Liver (tissue), 9 donors: ENCODE measurements around the gene ZNF518B. TPM values are rescaled to one million over a fixed set of nuclear protein-coding genes. Genes with fewer than 3 reads are reported as not detected.

ENCODE experiments used
- DNase-seq: peaks from one replicate; pipeline ENCODE4 v3.0.0-alpha.2; 2017; ENCODE audit warnings: low spot score
- H3K27ac ChIP-seq, 2 donors: one replicate each; pipeline ENCODE4 v1.7.0; 2013; ENCODE audit warnings: inconsistent platforms in 2 of 2, low read length in 2 of 2, control low read depth in 1 of 2, low read depth in 1 of 2, mild to moderate bottlenecking in 1 of 2
- H3K27me3 ChIP-seq, 4 donors: one replicate each; pipeline versions ENCODE4 v1.6.1 to v1.7.0; 2013; ENCODE audit warnings: low read length in 3 of 4, inconsistent platforms in 1 of 4, mild to moderate bottlenecking in 1 of 4, moderate library complexity in 1 of 4; ENCODE audit not compliant: control insufficient read depth in 4 of 4, insufficient read depth in 4 of 4
- H3K36me3 ChIP-seq, 4 donors: one replicate each; pipeline versions ENCODE4 v1.6.1 to v1.7.0; 2013; ENCODE audit warnings: low read length in 3 of 4, mild to moderate bottlenecking in 3 of 4, low read depth in 1 of 4, moderate library complexity in 1 of 4; ENCODE audit not compliant: control insufficient read depth in 4 of 4, insufficient read depth in 3 of 4
- H3K4me1 ChIP-seq, 4 donors: one replicate each; pipeline versions ENCODE4 v1.6.1 to v1.7.0; 2013; ENCODE audit warnings: low read length in 3 of 4, mild to moderate bottlenecking in 3 of 4, moderate library complexity in 1 of 4; ENCODE audit not compliant: control insufficient read depth in 4 of 4, insufficient read depth in 4 of 4
- H3K4me3 ChIP-seq, 3 donors: one replicate each; pipeline versions ENCODE4 v1.6.1 to v1.7.0; 2013; ENCODE audit warnings: low read length in 3 of 3, control low read depth in 1 of 3, low read depth in 1 of 3, mild to moderate bottlenecking in 1 of 3
- H3K9ac ChIP-seq, 2 donors: one replicate each; pipeline ENCODE4 v1.7.0; 2013; ENCODE audit warnings: low read length in 2 of 2, mild to moderate bottlenecking in 2 of 2, moderate library complexity in 2 of 2, control low read depth in 1 of 2, low read depth in 1 of 2
- H3K9me3 ChIP-seq, 4 donors: one replicate each; pipeline versions ENCODE4 v1.6.1 to v1.7.0; 2013; ENCODE audit warnings: low read length in 3 of 4; ENCODE audit not compliant: control insufficient read depth in 4 of 4
- FOXA2 ChIP-seq: IDR thresholded peaks from 2 replicates; pipeline ENCODE4 v1.6.1; 2016; ENCODE audit warnings: antibody characterized with exemption
- GABPA ChIP-seq, 2 donors: IDR thresholded peaks in 1 of 2; conservative IDR thresholded peaks in 1 of 2; 2 replicates each; pipeline ENCODE4 v1.6.1; 2016; ENCODE audit warnings: antibody characterized with exemption in 2 of 2, mild to moderate bottlenecking in 1 of 2, moderate library complexity in 1 of 2
- HNF4A ChIP-seq, 2 donors: conservative IDR thresholded peaks; 2 replicates each; pipeline ENCODE4 v1.6.1; 2016; ENCODE audit warnings: antibody characterized with exemption in 2 of 2, mild to moderate bottlenecking in 2 of 2
- HNF4G ChIP-seq: IDR thresholded peaks from 2 replicates; pipeline ENCODE4 v1.6.1; 2016; ENCODE audit warnings: antibody characterized with exemption
- JUND ChIP-seq, 2 donors: IDR thresholded peaks; 2 replicates each; pipeline ENCODE4 v1.6.1; 2016; ENCODE audit warnings: antibody characterized with exemption in 2 of 2
- RAD21 ChIP-seq, 2 donors: IDR thresholded peaks; 2 replicates each; pipeline ENCODE4 v1.6.1; 2016; ENCODE audit warnings: antibody characterized with exemption in 2 of 2, mild to moderate bottlenecking in 2 of 2
- RXRA ChIP-seq, 2 donors: IDR thresholded peaks; 2 replicates each; pipeline ENCODE4 v1.6.1; 2017 to 2018; ENCODE audit warnings: antibody characterized with exemption in 2 of 2, mild to moderate bottlenecking in 1 of 2
- SP1 ChIP-seq: IDR thresholded peaks from 2 replicates; pipeline ENCODE4 v1.6.1; 2018; ENCODE audit warnings: antibody characterized with exemption, mild to moderate bottlenecking
- YY1 ChIP-seq: IDR thresholded peaks from 2 replicates; pipeline ENCODE4 v1.6.1; 2016; ENCODE audit warnings: antibody characterized with exemption, mild to moderate bottlenecking
- WGBS: extraction: QIAGEN DNeasy Blood & Tissue Kit; methylation state at CpG from one replicate; pipeline ENCODE4 v1.1.7; 2013; 5-methylcytosine and 5-hydroxymethylcytosine counted together
- polyA plus RNA-seq, 2 donors: library from polyadenylated mRNA; stranded (reverse) in 1 of 2; unstranded in 1 of 2; fragments of 200-250 nt in 1 of 2; fragments of >200 nt in 1 of 2; fragmentation: Nextera tagmentation in 1 of 2; extraction: Ambion mirVana in 1 of 2; gene quantifications; one replicate each; pipeline versions ENCODE4 v1.2.1 to v1.2.3, GENCODE V29; 2013 to 2015
- total RNA-seq, 2 donors: library from RNA; depleted of rRNA; stranded (reverse); fragments of >200 nt; gene quantifications; one replicate each; pipeline ENCODE4 v1.2.3, GENCODE V29; 2014
- TF ChIP-seq, protein P1 (sequence below): IDR thresholded peaks from 2 replicates; pipeline ENCODE4 v1.6.1; 2016; ENCODE audit warnings: antibody characterized with exemption, mild to moderate bottlenecking
- TF ChIP-seq, protein P2 (sequence below): IDR thresholded peaks from 2 replicates; pipeline ENCODE4 v1.6.1; 2016; ENCODE audit warnings: antibody characterized with exemption
- TF ChIP-seq, protein P3 (sequence below): IDR thresholded peaks from 2 replicates; pipeline ENCODE4 v1.6.1; 2016; ENCODE audit warnings: antibody characterized with exemption
- TF ChIP-seq, protein P4 (sequence below): fragments of 150-350 bp; IDR thresholded peaks from 2 replicates; pipeline ENCODE4 v1.5.1; 2017; ENCODE audit warnings: improper control_type of control experiment, low read depth, low read length; ENCODE audit not compliant: missing input control
- donor health status: healthy.
- donor health status: healthy.
- donor health status: healthy.
- donor health status: healthy.
- donor health status: healthy.

ZNF518B gene
- total and polyA plus RNA-seq, 4 donors: 1.4 to 15.0 (median 6.9) TPM

DNA sequence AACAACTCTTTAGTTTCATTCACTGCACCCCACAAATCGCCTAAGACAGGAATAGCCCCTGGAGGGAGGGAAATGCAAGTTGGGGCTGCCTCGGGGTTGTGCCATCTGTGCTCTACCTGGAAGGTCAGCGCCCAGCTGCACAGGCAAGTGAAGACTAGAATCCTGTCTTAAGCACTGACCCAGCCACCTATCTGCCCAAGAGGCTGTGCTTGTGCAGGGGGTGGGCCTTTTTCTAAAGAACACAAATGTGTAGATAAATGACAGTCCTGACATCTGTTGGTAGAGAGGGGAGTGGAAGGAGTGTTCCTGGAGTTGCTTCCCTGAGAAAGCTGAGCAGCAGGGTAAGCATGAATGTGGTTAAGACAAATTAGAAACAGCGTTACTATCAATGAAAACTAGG lies 15.7 kb downstream of the ZNF518B start:
- Histone ChIP-seq H3K9me3 (peaks cover 0 to 14% (median 5%) of the 10 kb centered on the region in 4 donors), H3K9ac (no peak overlapping the region), H3K36me3 (peaks cover 1 to 15% (median 9%) of the 10 kb centered on the region in 4 donors), H3K4me1 (no peaks in the 10 kb centered on the region), H3K27ac (no peak overlapping the region), H3K4me3 (no peak overlapping the region), H3K27me3 (no peaks in the 10 kb centered on the region)
- DNase-seq: no peak
- TF ChIP-seq YY1 (no peak), FOXA2 (no peak), RAD21 (IDR thresholded peaks at IDR 0.05) (no peak), RXRA (IDR thresholded peaks at IDR 0.05) (no peak), GABPA (IDR thresholded peaks at IDR 0.05 in 1 of 2, conservative IDR thresholded peaks at IDR 0.05 in 1 of 2) (no peak)
- TF ChIP-seq, protein P1, sequence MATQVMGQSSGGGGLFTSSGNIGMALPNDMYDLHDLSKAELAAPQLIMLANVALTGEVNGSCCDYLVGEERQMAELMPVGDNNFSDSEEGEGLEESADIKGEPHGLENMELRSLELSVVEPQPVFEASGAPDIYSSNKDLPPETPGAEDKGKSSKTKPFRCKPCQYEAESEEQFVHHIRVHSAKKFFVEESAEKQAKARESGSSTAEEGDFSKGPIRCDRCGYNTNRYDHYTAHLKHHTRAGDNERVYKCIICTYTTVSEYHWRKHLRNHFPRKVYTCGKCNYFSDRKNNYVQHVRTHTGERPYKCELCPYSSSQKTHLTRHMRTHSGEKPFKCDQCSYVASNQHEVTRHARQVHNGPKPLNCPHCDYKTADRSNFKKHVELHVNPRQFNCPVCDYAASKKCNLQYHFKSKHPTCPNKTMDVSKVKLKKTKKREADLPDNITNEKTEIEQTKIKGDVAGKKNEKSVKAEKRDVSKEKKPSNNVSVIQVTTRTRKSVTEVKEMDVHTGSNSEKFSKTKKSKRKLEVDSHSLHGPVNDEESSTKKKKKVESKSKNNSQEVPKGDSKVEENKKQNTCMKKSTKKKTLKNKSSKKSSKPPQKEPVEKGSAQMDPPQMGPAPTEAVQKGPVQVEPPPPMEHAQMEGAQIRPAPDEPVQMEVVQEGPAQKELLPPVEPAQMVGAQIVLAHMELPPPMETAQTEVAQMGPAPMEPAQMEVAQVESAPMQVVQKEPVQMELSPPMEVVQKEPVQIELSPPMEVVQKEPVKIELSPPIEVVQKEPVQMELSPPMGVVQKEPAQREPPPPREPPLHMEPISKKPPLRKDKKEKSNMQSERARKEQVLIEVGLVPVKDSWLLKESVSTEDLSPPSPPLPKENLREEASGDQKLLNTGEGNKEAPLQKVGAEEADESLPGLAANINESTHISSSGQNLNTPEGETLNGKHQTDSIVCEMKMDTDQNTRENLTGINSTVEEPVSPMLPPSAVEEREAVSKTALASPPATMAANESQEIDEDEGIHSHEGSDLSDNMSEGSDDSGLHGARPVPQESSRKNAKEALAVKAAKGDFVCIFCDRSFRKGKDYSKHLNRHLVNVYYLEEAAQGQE: no peak
- WGBS: 86% methylated on average over 4 of the region's 4 CpGs

DNA sequence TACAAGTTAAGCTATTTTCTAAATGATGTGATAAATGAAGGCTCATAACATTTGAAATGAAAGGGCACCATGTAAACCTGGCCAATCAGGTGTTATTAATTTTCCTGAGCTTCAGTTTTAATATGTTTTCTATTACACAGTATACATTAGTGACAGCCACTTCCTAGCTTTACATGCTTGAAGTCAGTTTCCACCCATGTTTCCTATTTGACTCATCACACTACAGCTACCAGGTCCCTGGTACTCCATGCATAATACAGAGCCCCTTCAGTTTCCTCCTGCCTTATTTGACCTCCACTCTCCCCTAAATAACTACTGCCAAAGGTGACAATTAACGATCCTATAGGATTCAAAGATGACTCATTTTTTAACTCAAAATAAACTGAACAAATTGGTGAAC lies 18.3 kb downstream of the ZNF518B start:
- no peaks in the 10 kb centered on the region for H3K27me3 ChIP-seq
- WGBS: 88% methylated on average over 1 of the region's 1 CpG
- H3K9ac ChIP-seq: no peak overlapping the region
- no peak for DNase-seq
- H3K9me3 ChIP-seq: peaks cover 0 to 8% (median 1%) of the 10 kb centered on the region in 4 donors
- TF ChIP-seq, protein P2, sequence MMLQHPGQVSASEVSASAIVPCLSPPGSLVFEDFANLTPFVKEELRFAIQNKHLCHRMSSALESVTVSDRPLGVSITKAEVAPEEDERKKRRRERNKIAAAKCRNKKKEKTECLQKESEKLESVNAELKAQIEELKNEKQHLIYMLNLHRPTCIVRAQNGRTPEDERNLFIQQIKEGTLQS: no peak
- TF ChIP-seq GABPA (IDR thresholded peaks at IDR 0.05 in 1 of 2, conservative IDR thresholded peaks at IDR 0.05 in 1 of 2) (no peak), HNF4G (no peak), RXRA (IDR thresholded peaks at IDR 0.05) (no peak), SP1 (no peak), FOXA2 (no peak), RAD21 (IDR thresholded peaks at IDR 0.05) (no peak), JUND (IDR thresholded peaks at IDR 0.05) (no peak), HNF4A (conservative IDR thresholded peaks at IDR 0.05) (no peak)
- TF ChIP-seq, protein P3, sequence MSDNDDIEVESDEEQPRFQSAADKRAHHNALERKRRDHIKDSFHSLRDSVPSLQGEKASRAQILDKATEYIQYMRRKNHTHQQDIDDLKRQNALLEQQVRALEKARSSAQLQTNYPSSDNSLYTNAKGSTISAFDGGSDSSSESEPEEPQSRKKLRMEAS: no peak
- TF ChIP-seq, protein P4, sequence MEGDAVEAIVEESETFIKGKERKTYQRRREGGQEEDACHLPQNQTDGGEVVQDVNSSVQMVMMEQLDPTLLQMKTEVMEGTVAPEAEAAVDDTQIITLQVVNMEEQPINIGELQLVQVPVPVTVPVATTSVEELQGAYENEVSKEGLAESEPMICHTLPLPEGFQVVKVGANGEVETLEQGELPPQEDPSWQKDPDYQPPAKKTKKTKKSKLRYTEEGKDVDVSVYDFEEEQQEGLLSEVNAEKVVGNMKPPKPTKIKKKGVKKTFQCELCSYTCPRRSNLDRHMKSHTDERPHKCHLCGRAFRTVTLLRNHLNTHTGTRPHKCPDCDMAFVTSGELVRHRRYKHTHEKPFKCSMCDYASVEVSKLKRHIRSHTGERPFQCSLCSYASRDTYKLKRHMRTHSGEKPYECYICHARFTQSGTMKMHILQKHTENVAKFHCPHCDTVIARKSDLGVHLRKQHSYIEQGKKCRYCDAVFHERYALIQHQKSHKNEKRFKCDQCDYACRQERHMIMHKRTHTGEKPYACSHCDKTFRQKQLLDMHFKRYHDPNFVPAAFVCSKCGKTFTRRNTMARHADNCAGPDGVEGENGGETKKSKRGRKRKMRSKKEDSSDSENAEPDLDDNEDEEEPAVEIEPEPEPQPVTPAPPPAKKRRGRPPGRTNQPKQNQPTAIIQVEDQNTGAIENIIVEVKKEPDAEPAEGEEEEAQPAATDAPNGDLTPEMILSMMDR: no peak
- no peak overlapping the region for H3K4me3 ChIP-seq
- no peak overlapping the region for H3K27ac ChIP-seq
- no peaks in the 10 kb centered on the region for H3K36me3 ChIP-seq
- H3K4me1 ChIP-seq: no peaks in the 10 kb centered on the region
